Neural progenitor cell (in vitro differentiated cells): Measurements from ENCODE around the gene PNMT. TPM values are rescaled to one million over a fixed set of nuclear protein-coding genes. Genes with fewer than 3 reads are reported as not detected.

Experiments
- DNase-seq: peaks from one replicate; pipeline ENCODE4 v3.0.0-alpha.2; 2016; ENCODE audit warnings: low spot score
- H2AFZ ChIP-seq: fragments of 200-600 bp; sonication (generic); replicated peaks from 2 replicates; pipeline ENCODE4 v1.6.1; 2016; ENCODE audit warnings: antibody characterized with exemption
- H3F3A ChIP-seq: fragments of 200-600 bp; sonication (generic); 2 replicates; pipeline ENCODE4 v1.6.1; 2016; ENCODE audit warnings: antibody characterized with exemption, low read depth
- H3K27ac ChIP-seq: fragments of 200-600 bp; sonication (generic); 2 replicates; pipeline ENCODE4 v1.5.1; 2016; ENCODE audit warnings: mild to moderate bottlenecking
- H3K27me3 ChIP-seq: fragments of 200-600 bp; sonication (generic); 2 replicates; pipeline ENCODE4 v1.6.1; 2016; ENCODE audit warnings: mild to moderate bottlenecking, moderate library complexity
- H3K36me3 ChIP-seq: fragments of 200-600 bp; sonication (generic); 2 replicates; pipeline ENCODE4 v1.5.1; 2016
- H3K4me1 ChIP-seq: fragments of 200-600 bp; sonication (generic); 2 replicates; pipeline ENCODE4 v1.6.1; 2016; ENCODE audit warnings: mixed run types
- H3K4me2 ChIP-seq: fragments of 200-600 bp; sonication (generic); 2 replicates; pipeline ENCODE4 v1.6.1; 2016
- H3K4me3 ChIP-seq: fragments of 200-600 bp; sonication (generic); 2 replicates; pipeline ENCODE4 v1.5.1; 2016
- H3K79me2 ChIP-seq: fragments of 200-600 bp; sonication (generic); 2 replicates; pipeline ENCODE4 v1.6.1; 2016; ENCODE audit warnings: low read depth
- H3K9ac ChIP-seq: fragments of 200-600 bp; sonication (generic); 2 replicates; pipeline ENCODE4 v1.6.1; 2016
- H3K9me3 ChIP-seq: fragments of 200-600 bp; sonication (generic); 2 replicates; pipeline ENCODE4 v1.5.1; 2016; ENCODE audit warnings: low read depth
- H4K20me1 ChIP-seq: fragments of 200-600 bp; sonication (generic); 2 replicates; pipeline ENCODE4 v1.6.1; 2016; ENCODE audit warnings: low read depth
- H3K27ac Mint-ChIP-seq: 3 replicates; pipeline ENCODE4 v1.8.0; 2021; ENCODE audit warnings: mixed read lengths
- H3K27me3 Mint-ChIP-seq: 2 replicates; pipeline ENCODE4 v1.8.0; 2022; ENCODE audit warnings: low read depth, mild to moderate bottlenecking, inconsistent platforms, moderate library complexity, mixed read lengths; ENCODE audit not compliant: insufficient read depth
- H3K36me3 Mint-ChIP-seq: 3 replicates; pipeline ENCODE4 v1.8.0; 2021; ENCODE audit warnings: mixed read lengths
- H3K4me1 Mint-ChIP-seq: 3 replicates; pipeline ENCODE4 v1.8.0; 2021; ENCODE audit warnings: mixed read lengths
- H3K4me3 Mint-ChIP-seq: 3 replicates; pipeline ENCODE4 v1.8.0; 2021; ENCODE audit warnings: mild to moderate bottlenecking, moderate library complexity, mixed read lengths
- H3K9me3 Mint-ChIP-seq: 3 replicates; pipeline ENCODE4 v1.8.0; 2020; ENCODE audit warnings: mixed read lengths
- EZH2 ChIP-seq: fragments of 200-600 bp; sonication (generic); IDR thresholded peaks from 2 replicates; pipeline ENCODE4 v1.6.1; 2017; ENCODE audit warnings: antibody characterized with exemption, mild to moderate bottlenecking, moderate library complexity
- EZH2phosphoT487 ChIP-seq: fragments of 200-600 bp; sonication (generic); IDR thresholded peaks from 2 replicates; pipeline ENCODE4 v1.6.1; 2017; ENCODE audit warnings: antibody characterized with exemption
- total RNA-seq: library from RNA; depleted of rRNA; stranded (reverse); fragments of >200 nt; gene quantifications from 2 replicates; pipeline ENCODE4 v1.2.3, GENCODE V29; 2015; ENCODE audit warnings: low replicate concordance
- TF ChIP-seq, protein P1 (sequence below): fragments of 200-600 bp; sonication (generic); IDR thresholded peaks from 2 replicates; pipeline ENCODE4 v1.5.1; 2017; ENCODE audit warnings: antibody characterized with exemption, mild to moderate bottlenecking

Gene PNMT
- total RNA-seq, 1 donor from 2014 or later, result not detected

DNA sequence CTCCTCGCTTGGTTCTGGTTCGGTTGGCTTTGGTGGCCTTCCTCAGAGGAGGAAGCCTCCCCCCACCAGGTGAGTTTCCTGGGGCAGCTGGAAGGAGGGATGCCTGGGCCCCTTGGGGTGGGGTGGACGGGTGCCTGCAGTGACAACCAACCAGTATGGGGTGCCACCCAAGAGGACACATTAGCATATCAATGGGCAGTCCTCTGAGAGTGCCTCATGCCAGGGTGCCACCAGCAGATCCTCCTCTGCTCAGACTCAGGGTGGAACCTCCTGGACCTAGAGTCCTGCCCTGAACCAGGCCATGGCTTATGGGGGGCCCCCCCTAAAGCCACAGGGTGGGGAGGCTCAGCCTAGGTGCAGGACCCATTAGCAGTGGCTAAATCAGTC is 38.8 kb upstream of the PNMT start:
- Histone ChIP-seq H3K27me3 (peaks cover 47% of the 10 kb centered on the region), H3K27ac (no peak overlapping the region), H3K4me2 (no peak overlapping the region), H4K20me1 (peaks cover 13% of the 10 kb centered on the region), H3K9me3 (no peaks in the 10 kb centered on the region), H3K79me2 (no peaks in the 10 kb centered on the region), H3K4me1 (peaks cover 28% of the 10 kb centered on the region), H3K36me3 (no peaks in the 10 kb centered on the region), H3K9ac (no peak overlapping the region), H3F3A (peaks cover 21% of the 10 kb centered on the region), H3K4me3 (no peak overlapping the region), H2AFZ (no peak overlapping the region)
- peaks cover 44% of the 10 kb centered on the region for H3K27me3 Mint-ChIP-seq
- H3K9me3 Mint-ChIP-seq, result no peaks in the 10 kb centered on the region
- no peak for TF ChIP-seq EZH2phosphoT487
- no peak for TF ChIP-seq EZH2
- TF ChIP-seq, protein P1, sequence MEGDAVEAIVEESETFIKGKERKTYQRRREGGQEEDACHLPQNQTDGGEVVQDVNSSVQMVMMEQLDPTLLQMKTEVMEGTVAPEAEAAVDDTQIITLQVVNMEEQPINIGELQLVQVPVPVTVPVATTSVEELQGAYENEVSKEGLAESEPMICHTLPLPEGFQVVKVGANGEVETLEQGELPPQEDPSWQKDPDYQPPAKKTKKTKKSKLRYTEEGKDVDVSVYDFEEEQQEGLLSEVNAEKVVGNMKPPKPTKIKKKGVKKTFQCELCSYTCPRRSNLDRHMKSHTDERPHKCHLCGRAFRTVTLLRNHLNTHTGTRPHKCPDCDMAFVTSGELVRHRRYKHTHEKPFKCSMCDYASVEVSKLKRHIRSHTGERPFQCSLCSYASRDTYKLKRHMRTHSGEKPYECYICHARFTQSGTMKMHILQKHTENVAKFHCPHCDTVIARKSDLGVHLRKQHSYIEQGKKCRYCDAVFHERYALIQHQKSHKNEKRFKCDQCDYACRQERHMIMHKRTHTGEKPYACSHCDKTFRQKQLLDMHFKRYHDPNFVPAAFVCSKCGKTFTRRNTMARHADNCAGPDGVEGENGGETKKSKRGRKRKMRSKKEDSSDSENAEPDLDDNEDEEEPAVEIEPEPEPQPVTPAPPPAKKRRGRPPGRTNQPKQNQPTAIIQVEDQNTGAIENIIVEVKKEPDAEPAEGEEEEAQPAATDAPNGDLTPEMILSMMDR, result no peak
- peaks cover 26% of the 10 kb centered on the region for H3K4me1 Mint-ChIP-seq
- DNase-seq, result no peak
- H3K27ac Mint-ChIP-seq, result no peak overlapping the region
- no peaks in the 10 kb centered on the region for H3K36me3 Mint-ChIP-seq
- no peak overlapping the region for H3K4me3 Mint-ChIP-seq

DNA sequence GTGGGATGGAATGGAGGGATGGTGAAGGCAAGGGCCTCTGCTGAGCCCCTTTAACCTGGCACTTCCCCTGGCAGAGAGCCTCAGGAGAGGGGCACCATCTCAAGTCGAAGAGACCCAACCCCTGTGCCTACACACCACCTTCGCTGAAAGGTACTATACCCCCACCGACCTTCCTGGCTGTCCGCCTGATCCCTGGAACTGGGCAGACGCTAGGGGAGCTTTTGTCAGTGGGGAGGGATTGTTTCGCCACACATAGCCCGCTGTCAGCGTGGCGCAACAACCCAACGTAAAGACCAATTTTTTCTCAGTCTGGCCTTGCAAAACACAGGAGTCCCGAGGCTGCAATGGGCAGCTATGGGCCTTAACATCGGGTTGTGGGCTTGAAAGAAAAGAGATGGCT is 38.4 kb upstream of the PNMT start:
- Histone ChIP-seq H3K27me3 (peaks cover 43% of the 10 kb centered on the region), H3K9ac (no peak overlapping the region), H3K4me2 (no peak overlapping the region), H3K4me1 (peaks cover 28% of the 10 kb centered on the region), H3F3A (peaks cover 23% of the 10 kb centered on the region), H3K4me3 (no peak overlapping the region), H3K79me2 (no peaks in the 10 kb centered on the region), H4K20me1 (peaks cover 13% of the 10 kb centered on the region), H3K9me3 (no peaks in the 10 kb centered on the region), H2AFZ (no peak overlapping the region), H3K36me3 (no peaks in the 10 kb centered on the region), H3K27ac (no peak overlapping the region)
- no peak overlapping the region for H3K4me3 Mint-ChIP-seq
- H3K4me1 Mint-ChIP-seq, result peaks cover 27% of the 10 kb centered on the region
- H3K27me3 Mint-ChIP-seq, result peaks cover 44% of the 10 kb centered on the region
- no peak for TF ChIP-seq EZH2phosphoT487
- TF ChIP-seq, protein P1, result no peak
- no peak for TF ChIP-seq EZH2
- DNase-seq, result no peak
- H3K9me3 Mint-ChIP-seq, result no peaks in the 10 kb centered on the region
- H3K36me3 Mint-ChIP-seq, result no peaks in the 10 kb centered on the region
- no peak overlapping the region for H3K27ac Mint-ChIP-seq

DNA sequence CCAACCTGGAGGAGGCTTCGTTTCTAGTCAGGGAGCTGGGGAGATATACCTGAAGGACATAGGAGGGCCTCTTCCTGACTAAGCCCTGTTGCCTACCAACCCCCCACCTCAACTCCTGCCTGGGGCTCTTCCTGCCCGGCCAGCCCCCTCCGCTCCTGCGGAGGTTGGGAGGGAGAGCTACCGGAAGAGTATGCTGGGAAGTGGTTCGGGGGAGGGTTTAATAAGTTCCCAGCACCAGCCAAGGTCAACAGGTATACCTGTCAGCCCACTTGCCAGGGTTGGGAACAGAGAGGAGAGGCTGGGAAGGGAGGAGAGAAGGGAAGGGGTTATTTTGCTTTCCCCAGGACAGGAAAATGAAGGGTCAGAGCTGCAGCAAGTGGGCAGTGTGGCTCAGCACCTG is 36.9 kb upstream of the PNMT start:
- no peaks in the 10 kb centered on the region for H3K36me3 Mint-ChIP-seq
- H3K27ac Mint-ChIP-seq, result peak overlapping the region; percentile 89
- Histone ChIP-seq H3K36me3 (no peaks in the 10 kb centered on the region), H3F3A (peaks cover 30% of the 10 kb centered on the region), H3K9me3 (no peaks in the 10 kb centered on the region), H3K27me3 (peaks cover 28% of the 10 kb centered on the region), H3K4me2 (no peak overlapping the region), H3K4me1 (peaks cover 31% of the 10 kb centered on the region), H3K79me2 (no peaks in the 10 kb centered on the region), H4K20me1 (peaks cover 13% of the 10 kb centered on the region), H2AFZ (no peak overlapping the region), H3K9ac (no peak overlapping the region), H3K4me3 (no peak overlapping the region), H3K27ac (no peak overlapping the region)
- peaks cover 26% of the 10 kb centered on the region for H3K4me1 Mint-ChIP-seq
- TF ChIP-seq EZH2phosphoT487, result no peak
- no peak for TF ChIP-seq EZH2
- TF ChIP-seq, protein P1, result no peak
- H3K4me3 Mint-ChIP-seq, result no peak overlapping the region
- no peak for DNase-seq
- peaks cover 35% of the 10 kb centered on the region for H3K27me3 Mint-ChIP-seq
- no peaks in the 10 kb centered on the region for H3K9me3 Mint-ChIP-seq
